ENCODE measurements around the gene SPRED3.

The SPRED3 gene

GRCh38 chr19:38430931-38431330 is 42.4 kb downstream of the SPRED3 start:
- TF ChIP-seq CTCF (IDR thresholded peaks at IDR 0.05; ENCODE audit: borderline replicate concordance, control extremely low read depth, extremely low read depth, insufficient read depth, missing control alignments), result no peak
- DNase-seq (ENCODE audit: low spot score), result no peak
- in situ Hi-C loops (cut with MboI; ENCODE audit: low sequenced_read_pairs, unreplicated experiment), result no loop called here

GRCh38 chr19:38433268-38433733 is 44.8 kb downstream of the SPRED3 start, which contains the start of gene RYR1:
RYR1 (plus strand) TSS chr19:38433691; CDS start chr19:38433830, 139 bp downstream.
- peak; percentile 91 for DNase-seq (ENCODE audit: low spot score)
- in situ Hi-C loops (cut with MboI; ENCODE audit: low sequenced_read_pairs, unreplicated experiment), result no loop called here
- TF ChIP-seq CTCF (IDR thresholded peaks at IDR 0.05; ENCODE audit: borderline replicate concordance, control extremely low read depth, extremely low read depth, insufficient read depth, missing control alignments), result no peak

- no peak for TF ChIP-seq CTCF (IDR thresholded peaks at IDR 0.05; ENCODE audit: borderline replicate concordance, control extremely low read depth, extremely low read depth, insufficient read depth, missing control alignments)
- in situ Hi-C loops (cut with MboI; ENCODE audit: low sequenced_read_pairs, unreplicated experiment), result no loop called here
- no peak for DNase-seq (ENCODE audit: low spot score)
Observed at GRCh38 chr19:38434549-38435051, 46.1 kb downstream of the SPRED3 start.

- in situ Hi-C loops (cut with MboI; ENCODE audit: low sequenced_read_pairs, unreplicated experiment), result no loop called here
- TF ChIP-seq CTCF (IDR thresholded peaks at IDR 0.05; ENCODE audit: borderline replicate concordance, control extremely low read depth, extremely low read depth, insufficient read depth, missing control alignments), result no peak
- DNase-seq (ENCODE audit: low spot score), result no peak
Observed at GRCh38 chr19:38437295-38437694, 48.8 kb downstream of the SPRED3 start.

GRCh38 chr19:38437917-38438316 is 49.4 kb downstream of the SPRED3 start:
- DNase-seq (ENCODE audit: low spot score), result no peak

GRCh38 chr19:38440592-38440991 is 52.1 kb downstream of the SPRED3 start:
- DNase-seq (ENCODE audit: low spot score), result no peak
- in situ Hi-C loops (cut with MboI; ENCODE audit: low sequenced_read_pairs, unreplicated experiment), result no loop called here
- no peak for TF ChIP-seq CTCF (IDR thresholded peaks at IDR 0.05; ENCODE audit: borderline replicate concordance, control extremely low read depth, extremely low read depth, insufficient read depth, missing control alignments)

More at GRCh38 chr19:38437917-38438316, 49.4 kb downstream of the SPRED3 start:
- TF ChIP-seq CTCF (IDR thresholded peaks at IDR 0.05; ENCODE audit: borderline replicate concordance, control extremely low read depth, extremely low read depth, insufficient read depth, missing control alignments), result no peak
- in situ Hi-C loops (cut with MboI; ENCODE audit: low sequenced_read_pairs, unreplicated experiment), result no loop called here
